PC-3 (cell line): ENCODE data around the gene GAB1. TPM values are rescaled to one million over a fixed set of nuclear protein-coding genes. Genes with fewer than 3 reads are reported as not detected.

Source experiments
- ATAC-seq: fragments of 200-7000 bp; cut with Tn5 transposase; 2 replicates; pipeline ENCODE4 v1.9.1; 2020; ENCODE audit warnings: mild to moderate bottlenecking, moderate library complexity
- BruUV-seq: library from RNA; stranded (reverse); fragments of 400-500 nt; replicated peaks from 2 replicates; lab custom pipeline; 2021; lab: Mats Ljungman, UMichigan
- CTCF ChIA-PET: fragments of 300-600 bp; sonication (Branson Sonifier 250); formaldehyde crosslinking; loops from one replicate; lab custom pipeline; 2022; ENCODE audit warnings: antibody characterized with exemption; lab: Charles Lee
- POLR2A ChIA-PET: fragments of 300-600 bp; sonication (Branson Sonifier 250); formaldehyde crosslinking; loops from one replicate; lab custom pipeline; 2022; ENCODE audit warnings: antibody characterized with exemption; ENCODE audit not compliant: unreplicated experiment; lab: Charles Lee
- DNase-seq: peaks from one replicate; pipeline ENCODE4 v3.0.0-alpha.2; 2015
- H2AFZ ChIP-seq: fragments of 300-600 bp; sonication (generic); 2 replicates; pipeline ENCODE4 v1.6.0; 2016; ENCODE audit warnings: antibody characterized with exemption, low read length
- H3F3A ChIP-seq: fragments of 300-600 bp; sonication (generic); one replicate; pipeline ENCODE4 v1.6.0; 2017; ENCODE audit warnings: antibody characterized with exemption, low read length, control low read depth, mild to moderate bottlenecking; ENCODE audit not compliant: unreplicated experiment
- H3K27ac ChIP-seq: fragments of 300-600 bp; sonication (generic); 2 replicates; pipeline ENCODE4 v1.5.1; 2016; ENCODE audit warnings: mild to moderate bottlenecking, low read length
- H3K27me3 ChIP-seq: fragments of 300-600 bp; sonication (generic); 2 replicates; pipeline ENCODE4 v1.6.1; 2016; ENCODE audit warnings: low read length, mixed read lengths
- H3K36me3 ChIP-seq: fragments of 300-600 bp; sonication (generic); 2 replicates; pipeline ENCODE4 v1.6.1; 2016; ENCODE audit warnings: low read depth, mixed run types, low read length, mixed read lengths
- H3K4me1 ChIP-seq: fragments of 300-600 bp; sonication (generic); 2 replicates; pipeline ENCODE4 v1.5.1; 2016; ENCODE audit warnings: low read length; ENCODE audit not compliant: insufficient read depth
- H3K4me2 ChIP-seq: fragments of 300-600 bp; sonication (generic); 2 replicates; pipeline ENCODE4 v1.6.0; 2016; ENCODE audit warnings: low read length
- H3K4me3 ChIP-seq: fragments of 300-600 bp; sonication (generic); 2 replicates; pipeline ENCODE4 v1.5.1; 2016; ENCODE audit warnings: mild to moderate bottlenecking, low read length, mixed read lengths
- H3K79me2 ChIP-seq: fragments of 300-600 bp; sonication (generic); 2 replicates; pipeline ENCODE4 v1.6.1; 2017; ENCODE audit warnings: low read length, mixed read lengths
- H3K9ac ChIP-seq: fragments of 300-600 bp; sonication (generic); 2 replicates; pipeline ENCODE4 v1.6.0; 2016; ENCODE audit warnings: mild to moderate bottlenecking, low read length
- H3K9me2 ChIP-seq: fragments of 300-600 bp; sonication (generic); replicated peaks from 2 replicates; pipeline ENCODE4 v1.6.1; 2016; ENCODE audit warnings: mixed run types, low read length, mixed read lengths
- H3K9me3 ChIP-seq: fragments of 300-600 bp; sonication (generic); 2 replicates; pipeline ENCODE4 v1.6.1; 2016; ENCODE audit warnings: low read length, mixed read lengths
- H4K20me1 ChIP-seq: fragments of 300-600 bp; sonication (generic); 2 replicates; pipeline ENCODE4 v1.6.1; 2016; ENCODE audit warnings: low read length, mixed read lengths
- CTCF ChIP-seq: fragments of 300-600 bp; sonication (generic); conservative IDR thresholded peaks from 2 replicates; pipeline ENCODE4 v1.5.1; 2017; ENCODE audit warnings: antibody characterized with exemption, low read depth, mild to moderate bottlenecking, low read length
- EZH2 ChIP-seq: fragments of 300-600 bp; sonication (generic); IDR thresholded peaks from one replicate; pipeline ENCODE4 v1.6.1; 2017; ENCODE audit warnings: antibody characterized with exemption, mild to moderate bottlenecking, low read length; ENCODE audit not compliant: unreplicated experiment
- EZH2phosphoT487 ChIP-seq: fragments of 300-600 bp; sonication (generic); IDR thresholded peaks from 2 replicates; pipeline ENCODE4 v1.6.1; 2018; ENCODE audit warnings: mild to moderate bottlenecking, antibody characterized with exemption, low read length, borderline replicate concordance
- intact Hi-C: fragments of 100-400 bp; cut with micrococcal nuclease; formaldehyde crosslinking; loops from 2 replicates; pipeline ENCODE4 v1.9.0; 2023
- total RNA-seq: library from RNA; depleted of rRNA; stranded (reverse); fragments of >200 nt; gene quantifications from 2 replicates; pipeline ENCODE4 v1.2.3, GENCODE V29; 2014

GAB1 gene
- total RNA-seq, 1 experiment from 2014 or later = 4.9 TPM

- H3F3A ChIP-seq = no peaks in the 10 kb centered on the region
- no peaks in the 10 kb centered on the region for H3K36me3 ChIP-seq
- no peaks in the 10 kb centered on the region for H3K9me2 ChIP-seq
- POLR2A ChIA-PET = no interaction called here
- H2AFZ ChIP-seq = no peak overlapping the region
- H4K20me1 ChIP-seq = no peaks in the 10 kb centered on the region
- intact Hi-C loops = no loop called here
- BruUV-seq = no TSS peak
- H3K27me3 ChIP-seq = no peaks in the 10 kb centered on the region
- no peaks in the 10 kb centered on the region for H3K79me2 ChIP-seq
- H3K4me1 ChIP-seq = no peaks in the 10 kb centered on the region
- no peak overlapping the region for H3K27ac ChIP-seq
- CTCF ChIA-PET = no interaction called here
- H3K9me3 ChIP-seq = no peaks in the 10 kb centered on the region
- no peak overlapping the region for H3K9ac ChIP-seq
- no peak for TF ChIP-seq EZH2
- no peak for TF ChIP-seq EZH2phosphoT487
- TF ChIP-seq CTCF = no peak
- ATAC-seq (no peak), DNase-seq (no peak)
- H3K4me3 ChIP-seq = no peak overlapping the region
- H3K4me2 ChIP-seq = no peak overlapping the region
These were observed 107.1 kb downstream of the GAB1 start for GRCh38 chr4:143443728-143444127.

- TF ChIP-seq EZH2 (no peak), CTCF (no peak), EZH2phosphoT487 (no peak)
- no peak overlapping the region for H3K9ac ChIP-seq
- ChIA-PET POLR2A (no interaction called here), CTCF (no interaction called here)
- no peaks in the 10 kb centered on the region for H3K4me1 ChIP-seq
- H3F3A ChIP-seq = no peaks in the 10 kb centered on the region
- DNase-seq (no peak), ATAC-seq (no peak)
- H3K79me2 ChIP-seq = no peaks in the 10 kb centered on the region
- no TSS peak for BruUV-seq
- H3K27ac ChIP-seq = no peak overlapping the region
- H3K4me3 ChIP-seq = no peak overlapping the region
- no peaks in the 10 kb centered on the region for H4K20me1 ChIP-seq
- H3K27me3 ChIP-seq = no peaks in the 10 kb centered on the region
- no peak overlapping the region for H3K4me2 ChIP-seq
- no peaks in the 10 kb centered on the region for H3K36me3 ChIP-seq
- no peaks in the 10 kb centered on the region for H3K9me2 ChIP-seq
- intact Hi-C loops = no loop called here
- H3K9me3 ChIP-seq = no peaks in the 10 kb centered on the region
- H2AFZ ChIP-seq = no peak overlapping the region
These were observed 114.5 kb downstream of the GAB1 start for GRCh38 chr4:143451186-143451585.

GRCh38 chr4:143455211-143455610 is 118.5 kb downstream of the GAB1 start:
- ATAC-seq (no peak), DNase-seq (no peak)
- Histone ChIP-seq H3K4me3 (no peak overlapping the region), H3K4me1 (no peaks in the 10 kb centered on the region), H3K9me2 (no peaks in the 10 kb centered on the region), H3K9ac (no peak overlapping the region), H3K9me3 (no peaks in the 10 kb centered on the region), H3F3A (no peaks in the 10 kb centered on the region), H3K27ac (no peak overlapping the region), H3K4me2 (no peak overlapping the region), H2AFZ (no peak overlapping the region), H4K20me1 (no peaks in the 10 kb centered on the region), H3K27me3 (no peaks in the 10 kb centered on the region), H3K79me2 (no peaks in the 10 kb centered on the region), H3K36me3 (no peaks in the 10 kb centered on the region)
- no TSS peak for BruUV-seq
- TF ChIP-seq CTCF (no peak), EZH2phosphoT487 (no peak), EZH2 (no peak)
- ChIA-PET CTCF (no interaction called here), POLR2A (no interaction called here)
- intact Hi-C loops = no loop called here
